Neural cell (in vitro differentiated cells): ENCODE measurements around the gene IL17B. TPM values are rescaled to one million over a fixed set of nuclear protein-coding genes. Genes with fewer than 3 reads are reported as not detected.

Source experiments
- H2AFZ ChIP-seq: fragments of 200-600, 300-800 bp; sonication (generic), shearing (Covaris generic); 2 replicates; pipeline ENCODE4 v1.6.0; 2014; ENCODE audit warnings: low read depth, mild to moderate bottlenecking, antibody characterized with exemption, low read length, moderate library complexity
- H3F3A ChIP-seq: fragments of 200-600 bp; shearing (Covaris generic); 2 replicates; pipeline ENCODE4 v1.6.1; 2016; ENCODE audit warnings: mild to moderate bottlenecking, moderate library complexity, mixed read lengths, antibody characterized with exemption, low read length; ENCODE audit not compliant: insufficient read depth, poor library complexity, severe bottlenecking
- H3K27ac ChIP-seq: fragments of 200-600, 300-800 bp; sonication (generic), shearing (Covaris generic); 2 replicates; pipeline ENCODE4 v1.5.1; 2014; ENCODE audit warnings: mild to moderate bottlenecking, low read length, moderate library complexity
- H3K27me3 ChIP-seq: fragments of 300-800, 200-600 bp; sonication (generic), shearing (Covaris generic); 2 replicates; pipeline ENCODE4 v1.6.0; 2014; ENCODE audit warnings: mild to moderate bottlenecking, low read depth, low read length, moderate library complexity; ENCODE audit not compliant: insufficient read depth
- H3K36me3 ChIP-seq: fragments of 300-800, 200-600 bp; sonication (generic), shearing (Covaris generic); 2 replicates; pipeline ENCODE4 v1.5.1; 2014; ENCODE audit warnings: mild to moderate bottlenecking, antibody characterized with exemption, low read length, moderate library complexity; ENCODE audit not compliant: insufficient read depth
- H3K4me2 ChIP-seq: fragments of 300-800, 200-600 bp; sonication (generic), shearing (Covaris generic); 2 replicates; pipeline ENCODE4 v1.6.0; 2014; ENCODE audit warnings: mild to moderate bottlenecking, low read length
- H3K4me3 ChIP-seq: fragments of 300-800, 200-600 bp; sonication (generic), shearing (Covaris generic); 2 replicates; pipeline ENCODE4 v1.5.1; 2014; ENCODE audit warnings: mild to moderate bottlenecking, low read length, moderate library complexity
- H3K79me2 ChIP-seq: fragments of 200-600 bp; shearing (Covaris generic); replicated peaks from 2 replicates; pipeline ENCODE4 v1.6.0; 2014; ENCODE audit warnings: mild to moderate bottlenecking, low read length, moderate library complexity; ENCODE audit not compliant: insufficient read depth
- H3K9ac ChIP-seq: fragments of 300-800, 200-600 bp; sonication (generic), shearing (Covaris generic); 2 replicates; pipeline ENCODE4 v1.6.1; 2016; ENCODE audit warnings: mild to moderate bottlenecking, low read length, mixed read lengths
- H3K9me2 ChIP-seq: fragments of 200-600 bp; shearing (Covaris generic); 2 replicates; pipeline ENCODE4 v1.6.1; 2016; ENCODE audit warnings: mild to moderate bottlenecking, low read length, mixed read lengths; ENCODE audit not compliant: insufficient read depth
- H3K9me3 ChIP-seq: fragments of 200-600, 300-800 bp; sonication (generic), shearing (Covaris generic); 2 replicates; pipeline ENCODE4 v1.6.1; 2016; ENCODE audit warnings: mild to moderate bottlenecking, mixed run types, low read length, moderate library complexity, mixed read lengths
- H4K20me1 ChIP-seq: fragments of 200-600 bp; shearing (Covaris generic); 2 replicates; pipeline ENCODE4 v1.6.1; 2016; ENCODE audit warnings: mild to moderate bottlenecking, mixed run types; ENCODE audit not compliant: insufficient read depth
- EP300 ChIP-seq: fragments of 450-650 bp; conservative IDR thresholded peaks from 2 replicates; pipeline ENCODE4 v1.6.1; 2014; ENCODE audit warnings: antibody characterized with exemption, mild to moderate bottlenecking, moderate library complexity; ENCODE audit not compliant: poor library complexity, severe bottlenecking
- EZH2 ChIP-seq: fragments of 200-600, 300-800 bp; shearing (Covaris generic), sonication (generic); IDR thresholded peaks from 2 replicates; pipeline ENCODE4 v1.6.1; 2014; ENCODE audit warnings: antibody characterized with exemption, low read length, borderline replicate concordance, mild to moderate bottlenecking; ENCODE audit not compliant: insufficient read depth, poor library complexity, severe bottlenecking
- MXI1 ChIP-seq: fragments of 450-650 bp; conservative IDR thresholded peaks from 2 replicates; pipeline ENCODE4 v1.6.1; 2014; ENCODE audit warnings: antibody characterized with exemption, mild to moderate bottlenecking; ENCODE audit not compliant: poor library complexity, severe bottlenecking
- POLR2AphosphoS5 ChIP-seq: IDR thresholded peaks from 2 replicates; pipeline ENCODE4 v1.6.1; 2012
- RAD21 ChIP-seq: fragments of 450-650 bp; conservative IDR thresholded peaks from 2 replicates; pipeline ENCODE4 v1.6.1; 2014; ENCODE audit warnings: antibody characterized with exemption, mild to moderate bottlenecking, moderate library complexity
- SMC3 ChIP-seq: fragments of 450-650 bp; conservative IDR thresholded peaks from 2 replicates; pipeline ENCODE4 v1.6.1; 2014; ENCODE audit warnings: antibody characterized with exemption, mild to moderate bottlenecking, moderate library complexity; ENCODE audit not compliant: poor library complexity
- TAF1 ChIP-seq: IDR thresholded peaks from 2 replicates; pipeline ENCODE4 v1.6.1; 2012; ENCODE audit warnings: low read depth
- polyA plus RNA-seq: library from polyadenylated mRNA; depleted of rRNA; stranded (reverse); fragments of >200 nt; gene quantifications from 2 replicates; pipeline ENCODE4 v1.2.3, GENCODE V29; 2014
- TF ChIP-seq, protein P1 (sequence below): fragments of 450-650 bp; IDR thresholded peaks from 2 replicates; pipeline ENCODE4 v1.5.1; 2014; ENCODE audit warnings: antibody characterized with exemption, mild to moderate bottlenecking, moderate library complexity; ENCODE audit not compliant: poor library complexity, severe bottlenecking
- TF ChIP-seq, protein P2 (sequence below): IDR thresholded peaks from 2 replicates; pipeline ENCODE4 v1.6.1; 2012; ENCODE audit warnings: borderline replicate concordance

IL17B gene
- polyA plus RNA-seq, 1 donor from 2014 or later, result not detected

DNA sequence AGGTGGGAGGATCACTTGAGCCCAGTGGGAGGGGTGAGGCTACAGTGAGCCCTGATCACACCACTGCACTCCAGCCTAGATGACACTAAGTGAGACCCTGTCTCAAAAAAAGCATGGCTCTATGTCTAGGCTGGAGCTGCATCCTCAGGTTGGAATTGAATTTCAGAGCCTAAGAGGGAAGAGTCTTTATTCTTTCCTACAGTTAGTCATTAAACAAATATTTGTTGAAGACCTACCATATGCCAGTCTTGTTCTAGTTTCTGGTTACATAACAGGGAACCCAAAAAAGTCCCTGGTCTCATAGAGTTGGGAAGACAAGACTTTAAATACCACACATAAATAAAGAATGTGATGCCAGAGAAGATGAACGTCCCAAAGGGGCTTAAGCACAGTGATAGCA, 40.7 kb downstream of the IL17B start:
- no peak overlapping the region for H3K4me3 ChIP-seq
- no peaks in the 10 kb centered on the region for H3K9me3 ChIP-seq
- no peaks in the 10 kb centered on the region for H3K36me3 ChIP-seq
- no peaks in the 10 kb centered on the region for H3F3A ChIP-seq
- no peaks in the 10 kb centered on the region for H4K20me1 ChIP-seq
- TF ChIP-seq POLR2AphosphoS5 (no peak), EP300 (no peak), EZH2 (no peak), TAF1 (no peak), RAD21 (no peak), MXI1 (no peak), SMC3 (no peak)
- TF ChIP-seq, protein P1, sequence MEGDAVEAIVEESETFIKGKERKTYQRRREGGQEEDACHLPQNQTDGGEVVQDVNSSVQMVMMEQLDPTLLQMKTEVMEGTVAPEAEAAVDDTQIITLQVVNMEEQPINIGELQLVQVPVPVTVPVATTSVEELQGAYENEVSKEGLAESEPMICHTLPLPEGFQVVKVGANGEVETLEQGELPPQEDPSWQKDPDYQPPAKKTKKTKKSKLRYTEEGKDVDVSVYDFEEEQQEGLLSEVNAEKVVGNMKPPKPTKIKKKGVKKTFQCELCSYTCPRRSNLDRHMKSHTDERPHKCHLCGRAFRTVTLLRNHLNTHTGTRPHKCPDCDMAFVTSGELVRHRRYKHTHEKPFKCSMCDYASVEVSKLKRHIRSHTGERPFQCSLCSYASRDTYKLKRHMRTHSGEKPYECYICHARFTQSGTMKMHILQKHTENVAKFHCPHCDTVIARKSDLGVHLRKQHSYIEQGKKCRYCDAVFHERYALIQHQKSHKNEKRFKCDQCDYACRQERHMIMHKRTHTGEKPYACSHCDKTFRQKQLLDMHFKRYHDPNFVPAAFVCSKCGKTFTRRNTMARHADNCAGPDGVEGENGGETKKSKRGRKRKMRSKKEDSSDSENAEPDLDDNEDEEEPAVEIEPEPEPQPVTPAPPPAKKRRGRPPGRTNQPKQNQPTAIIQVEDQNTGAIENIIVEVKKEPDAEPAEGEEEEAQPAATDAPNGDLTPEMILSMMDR, result no peak
- TF ChIP-seq, protein P2, sequence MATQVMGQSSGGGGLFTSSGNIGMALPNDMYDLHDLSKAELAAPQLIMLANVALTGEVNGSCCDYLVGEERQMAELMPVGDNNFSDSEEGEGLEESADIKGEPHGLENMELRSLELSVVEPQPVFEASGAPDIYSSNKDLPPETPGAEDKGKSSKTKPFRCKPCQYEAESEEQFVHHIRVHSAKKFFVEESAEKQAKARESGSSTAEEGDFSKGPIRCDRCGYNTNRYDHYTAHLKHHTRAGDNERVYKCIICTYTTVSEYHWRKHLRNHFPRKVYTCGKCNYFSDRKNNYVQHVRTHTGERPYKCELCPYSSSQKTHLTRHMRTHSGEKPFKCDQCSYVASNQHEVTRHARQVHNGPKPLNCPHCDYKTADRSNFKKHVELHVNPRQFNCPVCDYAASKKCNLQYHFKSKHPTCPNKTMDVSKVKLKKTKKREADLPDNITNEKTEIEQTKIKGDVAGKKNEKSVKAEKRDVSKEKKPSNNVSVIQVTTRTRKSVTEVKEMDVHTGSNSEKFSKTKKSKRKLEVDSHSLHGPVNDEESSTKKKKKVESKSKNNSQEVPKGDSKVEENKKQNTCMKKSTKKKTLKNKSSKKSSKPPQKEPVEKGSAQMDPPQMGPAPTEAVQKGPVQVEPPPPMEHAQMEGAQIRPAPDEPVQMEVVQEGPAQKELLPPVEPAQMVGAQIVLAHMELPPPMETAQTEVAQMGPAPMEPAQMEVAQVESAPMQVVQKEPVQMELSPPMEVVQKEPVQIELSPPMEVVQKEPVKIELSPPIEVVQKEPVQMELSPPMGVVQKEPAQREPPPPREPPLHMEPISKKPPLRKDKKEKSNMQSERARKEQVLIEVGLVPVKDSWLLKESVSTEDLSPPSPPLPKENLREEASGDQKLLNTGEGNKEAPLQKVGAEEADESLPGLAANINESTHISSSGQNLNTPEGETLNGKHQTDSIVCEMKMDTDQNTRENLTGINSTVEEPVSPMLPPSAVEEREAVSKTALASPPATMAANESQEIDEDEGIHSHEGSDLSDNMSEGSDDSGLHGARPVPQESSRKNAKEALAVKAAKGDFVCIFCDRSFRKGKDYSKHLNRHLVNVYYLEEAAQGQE, result no peak
- no peak overlapping the region for H2AFZ ChIP-seq
- H3K79me2 ChIP-seq, result no peaks in the 10 kb centered on the region
- no peaks in the 10 kb centered on the region for H3K9me2 ChIP-seq
- H3K27ac ChIP-seq, result no peak overlapping the region
- H3K9ac ChIP-seq, result no peak overlapping the region
- H3K4me2 ChIP-seq, result no peak overlapping the region
- H3K27me3 ChIP-seq, result no peaks in the 10 kb centered on the region

DNA sequence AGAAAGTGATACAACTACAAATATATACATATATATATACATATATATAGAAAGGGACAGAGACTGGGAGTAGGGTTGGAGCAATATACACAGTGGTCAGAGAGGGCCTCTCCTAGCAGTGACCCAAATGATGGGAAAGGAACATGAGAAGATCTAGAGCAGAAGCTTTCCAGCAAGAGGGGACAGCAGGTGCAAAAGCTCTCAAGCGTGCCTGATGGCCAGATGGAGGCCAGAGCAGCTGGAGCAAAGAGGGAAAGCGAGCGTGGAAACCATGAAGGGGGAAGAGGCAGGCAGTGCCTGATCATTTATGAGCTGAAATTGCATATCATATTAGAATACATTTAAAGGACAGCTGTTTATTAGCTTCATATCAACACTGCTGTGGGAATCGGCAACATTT, 41.4 kb downstream of the IL17B start:
- Histone ChIP-seq H2AFZ (no peak overlapping the region), H3K79me2 (no peaks in the 10 kb centered on the region), H3K9me2 (no peaks in the 10 kb centered on the region), H3K27ac (no peak overlapping the region), H3K36me3 (no peaks in the 10 kb centered on the region), H4K20me1 (no peaks in the 10 kb centered on the region), H3K27me3 (no peaks in the 10 kb centered on the region), H3F3A (no peaks in the 10 kb centered on the region), H3K4me3 (no peak overlapping the region), H3K9ac (no peak overlapping the region), H3K4me2 (no peak overlapping the region), H3K9me3 (no peaks in the 10 kb centered on the region)
- TF ChIP-seq POLR2AphosphoS5 (no peak), SMC3 (no peak), RAD21 (no peak), TAF1 (no peak), MXI1 (no peak), EZH2 (no peak), EP300 (no peak)
- TF ChIP-seq, protein P2, result no peak
- TF ChIP-seq, protein P1, result no peak
